Renal pelvis (tissue), 12 donors: Measurements from ENCODE around the gene MECP2. TPM values are rescaled to one million over a fixed set of nuclear protein-coding genes. Genes with fewer than 3 reads are reported as not detected.
A peak's percentile ranks its signal among the peaks of the same experiment; 100 is the strongest.
"Not testable (repeated sequence)": the region's sequence is repeated elsewhere in the genome, so short reads cannot be mapped to it uniquely, and the experiment has no call there.

Experiments
- DNase-seq: peaks from one replicate; pipeline ENCODE4 v3.0.0-alpha.2; 2013
- long read RNA-seq, 16 experiments: transcript quantifications; one replicate each; lab custom pipeline, GENCODE V29; 2026
- polyA plus RNA-seq, 3 donors: library from polyadenylated mRNA; unstranded; fragments of 120-200 nt; gene quantifications; one replicate each; pipeline ENCODE4 v1.2.1, GENCODE V29; 2013; ENCODE audit not compliant: insufficient read length in 3 of 3

The MECP2 gene
- 10 to 100 TPM; 30.7 to 38.5 (median 33.7) TPM for polyA plus RNA-seq
- long read RNA-seq, donor 1, full-length matches to known transcripts, result 4 of 4 reads
- long read RNA-seq, donor 1, partial matches to known transcripts, result 0 of 4 reads
- long read RNA-seq, donor 1, other reads (novel, unspliced or antisense), result 0 of 4 reads
- long read RNA-seq, donor 2, full-length matches to known transcripts, result 7 of 13 reads
- long read RNA-seq, donor 2, partial matches to known transcripts, result 6 of 13 reads
- long read RNA-seq, donor 2, other reads (novel, unspliced or antisense), result 0 of 13 reads
- long read RNA-seq, donor 3, full-length matches to known transcripts, result 8 of 8 reads
- long read RNA-seq, donor 3, partial matches to known transcripts, result 0 of 8 reads
- long read RNA-seq, donor 3, other reads (novel, unspliced or antisense), result 0 of 8 reads
- long read RNA-seq, donor 4, full-length matches to known transcripts, result 5 of 5 reads
- long read RNA-seq, donor 4, partial matches to known transcripts, result 0 of 5 reads
- long read RNA-seq, donor 4, other reads (novel, unspliced or antisense), result 0 of 5 reads
- long read RNA-seq, donor 5, full-length matches to known transcripts, result 5 of 5 reads
- long read RNA-seq, donor 5, partial matches to known transcripts, result 0 of 5 reads
- long read RNA-seq, donor 5, other reads (novel, unspliced or antisense), result 0 of 5 reads
- long read RNA-seq, donor 6, full-length matches to known transcripts, result 11 of 16 reads
- long read RNA-seq, donor 6, partial matches to known transcripts, result 5 of 16 reads
- long read RNA-seq, donor 6, other reads (novel, unspliced or antisense), result 0 of 16 reads
- long read RNA-seq, donor 7, full-length matches to known transcripts, result 16 of 24 reads
- long read RNA-seq, donor 7, partial matches to known transcripts, result 8 of 24 reads
- long read RNA-seq, donor 7, other reads (novel, unspliced or antisense), result 0 of 24 reads
- long read RNA-seq, donor 8, partial matches to known transcripts, result 0 of 3 reads
- long read RNA-seq, donor 8, other reads (novel, unspliced or antisense), result 0 of 3 reads
- long read RNA-seq, donor 9, full-length matches to known transcripts, result 10 of 21 reads
- long read RNA-seq, donor 9, partial matches to known transcripts, result 11 of 21 reads
- long read RNA-seq, donor 9, other reads (novel, unspliced or antisense), result 0 of 21 reads
- long read RNA-seq, donor 10, full-length matches to known transcripts, result 9 of 9 reads
- long read RNA-seq, donor 10, partial matches to known transcripts, result 0 of 9 reads
- long read RNA-seq, donor 10, other reads (novel, unspliced or antisense), result 0 of 9 reads
- long read RNA-seq, donor 11, full-length matches to known transcripts, result 8 of 8 reads
- long read RNA-seq, donor 11, partial matches to known transcripts, result 0 of 8 reads
- long read RNA-seq, donor 11, other reads (novel, unspliced or antisense), result 0 of 8 reads
- long read RNA-seq, donor 12, full-length matches to known transcripts, result 10 of 10 reads
- long read RNA-seq, donor 12, partial matches to known transcripts, result 0 of 10 reads
- long read RNA-seq, donor 12, other reads (novel, unspliced or antisense), result 0 of 10 reads
- long read RNA-seq, donor 13, full-length matches to known transcripts, result 4 of 10 reads
- long read RNA-seq, donor 13, partial matches to known transcripts, result 6 of 10 reads
- long read RNA-seq, donor 13, other reads (novel, unspliced or antisense), result 0 of 10 reads
- long read RNA-seq, donor 14, full-length matches to known transcripts, result 18 of 32 reads
- long read RNA-seq, donor 14, partial matches to known transcripts, result 14 of 32 reads
- long read RNA-seq, donor 14, other reads (novel, unspliced or antisense), result 0 of 32 reads
- long read RNA-seq, donor 15, full-length matches to known transcripts, result 9 of 9 reads
- long read RNA-seq, donor 15, partial matches to known transcripts, result 0 of 9 reads
- long read RNA-seq, donor 15, other reads (novel, unspliced or antisense), result 0 of 9 reads
- long read RNA-seq, donor 16, full-length matches to known transcripts, result 6 of 6 reads
- long read RNA-seq, donor 16, partial matches to known transcripts, result 0 of 6 reads
- long read RNA-seq, donor 16, other reads (novel, unspliced or antisense), result 0 of 6 reads

- DNase-seq, result peak; percentile 92
Observed at GRCh38 chrX:154097589-154098541, at the start of gene MECP2. Gene MECP2, minus strand, starts transcription at chrX:154097717.

GRCh38 chrX:154144010-154144409 is 46.5 kb upstream of the MECP2 start, which contains the start of gene OPN1LW:
Gene OPN1LW, plus strand, starts transcription at chrX:154144243. Its CDS starts 41 bp downstream, at chrX:154144284.
- not testable (repeated sequence) for DNase-seq

GRCh38 chrX:154142950-154143745 is 45.6 kb upstream of the MECP2 start:
- no peak for DNase-seq

GRCh38 chrX:154142386-154142785 is 44.9 kb upstream of the MECP2 start:
- no peak for DNase-seq

- no peak for DNase-seq
Observed at GRCh38 chrX:154140742-154141141, 43.2 kb upstream of the MECP2 start.

GRCh38 chrX:154140206-154140605 is 42.7 kb upstream of the MECP2 start:
- no peak for DNase-seq

- no peak for DNase-seq
Observed at GRCh38 chrX:154138857-154139256, 41.3 kb upstream of the MECP2 start.

- peak; percentile 61 for DNase-seq
Observed at GRCh38 chrX:154136627-154137161, 39.2 kb upstream of the MECP2 start.

- no peak for DNase-seq
Observed at GRCh38 chrX:154135458-154136229, 38.1 kb upstream of the MECP2 start.

- no peak for DNase-seq
Observed at GRCh38 chrX:154132366-154132765, 34.8 kb upstream of the MECP2 start.

GRCh38 chrX:154131955-154132354 is 34.4 kb upstream of the MECP2 start:
- DNase-seq, result no peak

- no peak for DNase-seq
Observed at GRCh38 chrX:154126101-154126500, 28.6 kb upstream of the MECP2 start.

- no peak for DNase-seq
Observed at GRCh38 chrX:154125391-154126040, 28.0 kb upstream of the MECP2 start.

GRCh38 chrX:154123241-154124219 is 26.0 kb upstream of the MECP2 start:
- no peak for DNase-seq

- no peak for DNase-seq
Observed at GRCh38 chrX:154121961-154122360, 24.4 kb upstream of the MECP2 start.
